HUES6 (cell line): Measurements from ENCODE around the gene NAT16.
"Not testable (repeated sequence)": the region's sequence is repeated elsewhere in the genome, so short reads cannot be mapped to it uniquely, and the experiment has no call there.

Experiments used
- H3K27ac ChIP-seq: 2 replicates; pipeline ENCODE4 v1.7.0; 2013; ENCODE audit warnings: low read depth, mild to moderate bottlenecking, low read length, inconsistent platforms
- H3K27me3 ChIP-seq: 2 replicates; pipeline ENCODE4 v1.6.1; 2013; ENCODE audit warnings: low read length; ENCODE audit not compliant: control insufficient read depth, insufficient read depth
- H3K36me3 ChIP-seq: 2 replicates; pipeline ENCODE4 v1.6.1; 2013; ENCODE audit warnings: low read length; ENCODE audit not compliant: control insufficient read depth, insufficient read depth
- H3K4me1 ChIP-seq: 2 replicates; pipeline ENCODE4 v1.6.1; 2013; ENCODE audit warnings: low read length; ENCODE audit not compliant: control insufficient read depth, insufficient read depth
- H3K4me3 ChIP-seq: 2 replicates; pipeline ENCODE4 v1.5.1; 2013; ENCODE audit warnings: low read depth, low read length
- H3K9ac ChIP-seq: one replicate; pipeline ENCODE4 v1.6.1; 2013; ENCODE audit warnings: mild to moderate bottlenecking, low read length
- H3K9me3 ChIP-seq: 2 replicates; pipeline ENCODE4 v1.6.1; 2013; ENCODE audit warnings: low read depth, low read length; ENCODE audit not compliant: control insufficient read depth, insufficient read depth

NAT16 gene

DNA sequence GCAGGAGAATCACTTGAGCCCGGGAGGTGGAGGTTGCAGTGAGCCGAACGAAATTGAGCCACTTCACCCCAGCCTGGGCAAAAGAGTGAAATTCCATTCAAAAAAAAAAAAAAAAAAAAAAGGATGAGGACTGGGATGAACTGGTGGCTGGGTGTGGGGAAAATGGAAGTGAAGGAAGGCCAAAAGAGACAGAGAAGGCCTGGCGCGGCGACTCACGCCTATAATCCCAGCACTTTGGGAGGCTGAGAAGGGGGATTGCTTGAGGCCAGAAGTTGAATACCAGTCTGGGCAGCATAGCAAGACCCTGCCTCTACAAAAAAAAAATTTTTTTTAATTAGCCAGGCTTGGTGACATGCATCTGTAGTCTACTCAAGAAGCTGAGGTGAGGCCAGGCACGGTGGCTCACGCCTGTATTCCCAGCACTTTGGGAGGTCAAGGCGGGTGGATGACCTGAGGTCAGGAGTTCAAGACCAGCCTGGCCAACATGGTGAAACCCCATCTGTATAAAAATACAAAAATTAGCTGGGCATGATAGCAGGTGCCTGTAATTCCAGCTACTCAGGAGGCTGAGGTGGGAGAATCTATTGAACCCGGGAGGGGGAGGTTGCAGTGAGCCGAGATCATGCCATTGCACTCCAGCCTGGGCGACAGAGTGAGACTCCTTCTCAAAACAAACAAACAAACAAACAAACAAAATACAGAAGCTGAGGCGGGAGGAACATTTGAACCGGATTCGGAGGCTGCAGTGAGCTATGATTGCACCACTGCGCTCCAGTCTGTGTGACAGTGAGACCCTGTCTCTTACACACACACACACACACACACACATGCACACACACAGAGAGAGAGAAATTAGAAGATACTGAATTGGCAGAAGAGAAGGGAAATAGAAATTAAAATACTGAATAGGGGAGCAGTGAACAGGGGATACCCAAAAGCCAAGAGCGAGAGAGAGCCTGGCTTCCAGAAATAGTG is 47.2 kb downstream of the NAT16 start:
- H3K9ac ChIP-seq, H3K27ac ChIP-seq, H3K4me3 ChIP-seq, H3K9me3 ChIP-seq, H3K27me3 ChIP-seq: not testable (repeated sequence)
- peaks cover 22% of the 10 kb centered on the region; the same call in 1 of the 2 replicates for H3K36me3 ChIP-seq
- peaks cover 25% of the 10 kb centered on the region for H3K4me1 ChIP-seq

DNA sequence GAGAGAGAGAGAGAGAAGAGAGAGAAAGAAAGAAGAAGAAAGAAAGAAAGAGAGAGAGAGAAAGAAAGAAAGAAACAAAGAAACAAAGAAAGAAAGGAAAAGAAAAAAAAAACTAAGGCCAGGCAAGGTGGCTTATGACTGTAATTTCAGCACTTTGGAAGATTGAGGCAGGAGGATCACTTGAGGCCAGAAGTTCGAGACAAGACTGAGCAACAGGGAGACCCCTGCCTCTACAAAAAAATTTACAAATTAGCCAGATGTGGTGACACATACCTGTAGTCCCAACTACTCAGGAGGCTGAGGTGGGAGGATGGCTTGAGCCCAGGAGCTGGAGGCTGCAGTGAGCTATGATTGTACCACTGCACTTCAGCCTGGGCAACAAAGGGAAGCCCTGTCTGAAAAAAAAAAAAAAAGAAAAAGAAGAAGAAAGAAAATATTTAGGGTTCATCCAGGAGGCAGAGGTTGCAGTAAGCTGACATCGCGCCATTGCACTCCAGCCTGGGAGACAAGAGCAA is 50.4 kb downstream of the NAT16 start:
- H3K27ac ChIP-seq = no peak overlapping the region
- H3K27me3 ChIP-seq = no peaks in the 10 kb centered on the region
- H3K4me1 ChIP-seq = peaks cover 38% of the 10 kb centered on the region
- peaks cover 2% of the 10 kb centered on the region for H3K9me3 ChIP-seq
- H3K4me3 ChIP-seq = no peak overlapping the region
- no peak overlapping the region for H3K9ac ChIP-seq
- peaks cover 19% of the 10 kb centered on the region; the same call in 1 of the 2 replicates for H3K36me3 ChIP-seq

- peak overlapping the region; percentile 16; the same call in 1 of the 2 replicates for H3K4me3 ChIP-seq
- H3K9ac ChIP-seq = peak overlapping the region; percentile 32
- peaks cover 28% of the 10 kb centered on the region for H3K4me1 ChIP-seq
- no peaks in the 10 kb centered on the region for H3K27me3 ChIP-seq
- H3K9me3 ChIP-seq = peaks cover 2% of the 10 kb centered on the region
- no peak overlapping the region for H3K27ac ChIP-seq
- peaks cover 14% of the 10 kb centered on the region; the same call in 1 of the 2 replicates for H3K36me3 ChIP-seq
Observed at GRCh38 chr7:101128040-101128834, 51.9 kb downstream of the NAT16 start.

DNA sequence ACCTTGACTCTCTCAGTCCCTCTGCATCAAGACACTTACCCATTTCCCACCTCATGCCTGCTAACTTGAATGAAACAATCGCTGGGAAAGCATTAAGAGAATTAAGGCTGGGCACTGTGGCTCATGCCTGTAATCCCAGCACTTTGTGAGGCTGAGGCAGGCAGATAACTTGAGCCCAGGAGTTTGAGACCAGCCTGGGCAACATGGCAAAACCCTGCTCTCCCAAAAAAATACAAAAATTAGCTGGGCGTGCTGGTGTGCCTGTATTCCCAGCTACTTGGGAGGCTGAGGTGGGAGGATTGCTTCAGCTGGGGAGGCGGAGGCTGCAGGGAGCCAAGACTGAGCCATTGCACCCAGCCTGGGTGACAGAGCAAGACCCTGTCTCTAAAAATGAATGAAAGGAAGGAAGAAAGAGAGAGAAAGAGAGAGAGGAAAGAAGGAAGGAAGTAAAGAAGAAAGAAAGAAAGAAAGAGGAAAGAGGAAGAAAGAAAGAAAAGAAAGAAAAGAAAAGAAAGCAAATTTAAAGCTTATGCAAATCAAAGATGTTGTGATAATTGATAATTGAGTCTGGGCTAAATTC is 52.5 kb downstream of the NAT16 start:
- peaks cover 2% of the 10 kb centered on the region for H3K9me3 ChIP-seq
- peaks cover 33% of the 10 kb centered on the region for H3K4me1 ChIP-seq
- peaks cover 14% of the 10 kb centered on the region; the same call in 1 of the 2 replicates for H3K36me3 ChIP-seq
- peak overlapping the region; percentile 50 for H3K9ac ChIP-seq
- H3K4me3 ChIP-seq = peak overlapping the region; percentile 37
- no peaks in the 10 kb centered on the region for H3K27me3 ChIP-seq
- no peak overlapping the region for H3K27ac ChIP-seq

GRCh38 chr7:101126651-101127459 is 53.2 kb downstream of the NAT16 start, which contains the start of gene SERPINE1:
TSS of gene SERPINE1 (plus strand) at chr7:101127104. CDS start at chr7:101128394, 1,290 bp downstream.
- Histone ChIP-seq H3K27ac (no peak within 1 kb of the TSS), H3K9me3 (peaks cover 2% of the 10 kb centered on the region), H3K36me3 (peaks cover 10% of the 10 kb centered on the region; the same call in 1 of the 2 replicates), H3K4me1 (peaks cover 40% of the 10 kb centered on the region), H3K4me3 (peak within 1 kb of the TSS; percentile 37), H3K27me3 (no peaks in the 10 kb centered on the region), H3K9ac (peak within 1 kb of the TSS; percentile 50)

DNA sequence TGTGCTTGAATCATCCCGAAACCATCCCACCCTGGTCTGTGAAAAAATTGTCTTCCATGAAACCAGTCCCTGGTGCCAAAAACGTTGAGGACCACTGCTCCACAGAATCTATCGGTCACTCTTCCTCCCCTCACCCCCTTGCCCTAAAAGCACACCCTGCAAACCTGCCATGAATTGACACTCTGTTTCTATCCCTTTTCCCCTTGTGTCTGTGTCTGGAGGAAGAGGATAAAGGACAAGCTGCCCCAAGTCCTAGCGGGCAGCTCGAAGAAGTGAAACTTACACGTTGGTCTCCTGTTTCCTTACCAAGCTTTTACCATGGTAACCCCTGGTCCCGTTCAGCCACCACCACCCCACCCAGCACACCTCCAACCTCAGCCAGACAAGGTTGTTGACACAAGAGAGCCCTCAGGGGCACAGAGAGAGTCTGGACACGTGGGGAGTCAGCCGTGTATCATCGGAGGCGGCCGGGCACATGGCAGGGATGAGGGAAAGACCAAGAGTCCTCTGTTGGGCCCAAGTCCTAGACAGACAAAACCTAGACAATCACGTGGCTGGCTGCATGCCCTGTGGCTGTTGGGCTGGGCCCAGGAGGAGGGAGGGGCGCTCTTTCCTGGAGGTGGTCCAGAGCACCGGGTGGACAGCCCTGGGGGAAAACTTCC is 54.0 kb downstream of the NAT16 start:
- Histone ChIP-seq H3K4me3 (no peak overlapping the region; the same call in 1 of the 2 replicates), H3K27ac (no peak overlapping the region), H3K27me3 (no peaks in the 10 kb centered on the region), H3K9ac (peak overlapping the region; percentile 13), H3K4me1 (peaks cover 42% of the 10 kb centered on the region), H3K36me3 (peaks cover 10% of the 10 kb centered on the region; the same call in 1 of the 2 replicates), H3K9me3 (peaks cover 2% of the 10 kb centered on the region)

DNA sequence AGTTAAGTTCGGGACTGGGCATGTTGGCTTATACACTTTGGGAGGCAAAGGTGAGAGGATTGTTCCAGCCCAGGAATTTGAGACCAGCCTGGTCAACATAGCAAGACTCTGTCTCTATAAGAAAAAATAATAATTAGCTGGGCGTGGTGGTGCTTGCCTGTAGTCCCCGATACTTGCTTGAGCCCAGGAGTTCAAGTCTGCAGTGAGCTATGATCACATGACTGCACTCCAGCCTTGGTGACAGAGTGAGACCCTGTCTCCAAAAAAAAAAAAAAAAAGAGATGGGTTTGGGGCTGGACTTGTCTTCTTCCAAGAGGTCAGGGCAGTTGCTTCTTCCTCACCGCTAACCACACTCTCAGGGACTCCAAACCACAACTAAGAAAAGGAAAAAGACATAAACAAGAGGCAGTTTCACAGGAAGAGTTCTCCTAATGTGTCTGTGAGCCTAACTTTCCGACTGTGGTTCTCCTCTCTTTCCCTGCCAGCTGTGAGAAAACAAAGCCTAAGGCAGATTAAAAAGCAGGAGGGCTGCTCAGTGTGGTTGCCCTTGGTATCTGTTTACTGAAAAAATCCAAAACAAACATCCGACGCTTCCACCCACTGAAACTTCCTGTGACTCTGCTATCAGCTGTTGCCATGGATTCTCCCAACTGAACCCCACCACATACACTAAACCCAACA is 55.6 kb downstream of the NAT16 start:
- Histone ChIP-seq H3K4me3 (no peak overlapping the region), H3K9ac (no peak overlapping the region), H3K4me1 (peaks cover 47% of the 10 kb centered on the region), H3K9me3 (peaks cover 2% of the 10 kb centered on the region), H3K36me3 (peaks cover 4% of the 10 kb centered on the region; the same call in 1 of the 2 replicates), H3K27ac (no peak overlapping the region), H3K27me3 (no peaks in the 10 kb centered on the region)

DNA sequence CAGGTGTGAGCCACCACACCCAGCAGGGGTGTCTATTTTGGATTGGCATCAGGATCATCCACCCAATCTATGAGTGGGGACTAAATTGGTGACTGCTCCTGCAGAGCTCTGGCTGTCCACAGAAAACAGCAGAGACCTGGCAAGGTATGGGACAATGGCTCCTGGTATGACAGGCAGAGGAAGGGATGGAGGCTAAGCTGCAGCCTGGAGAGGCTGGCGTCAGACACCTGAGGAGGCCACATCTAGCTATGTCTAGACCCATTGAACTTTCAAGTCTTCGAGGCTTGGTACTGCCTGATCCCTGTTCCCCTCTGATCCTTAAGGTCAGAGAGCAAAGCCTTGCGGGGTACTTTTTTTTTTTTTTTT is 56.4 kb downstream of the NAT16 start:
- Histone ChIP-seq H3K9ac (no peak overlapping the region), H3K27me3 (no peaks in the 10 kb centered on the region), H3K4me1 (peaks cover 47% of the 10 kb centered on the region), H3K36me3 (peaks cover 4% of the 10 kb centered on the region; the same call in 1 of the 2 replicates), H3K27ac (no peak overlapping the region), H3K9me3 (peaks cover 2% of the 10 kb centered on the region), H3K4me3 (no peak overlapping the region)

- peak overlapping the region; percentile 79; the same call in 1 of the 2 replicates for H3K27ac ChIP-seq
Observed at GRCh38 chr7:101122933-101123702, 57.0 kb downstream of the NAT16 start.

More at GRCh38 chr7:101122933-101123702, 57.0 kb downstream of the NAT16 start:
- H3K27me3 ChIP-seq = no peaks in the 10 kb centered on the region
- H3K4me3 ChIP-seq = no peak overlapping the region
- H3K36me3 ChIP-seq = peaks cover under 1% of the 10 kb centered on the region; the same call in 1 of the 2 replicates
- H3K9ac ChIP-seq = peak overlapping the region; percentile 74
- H3K9me3 ChIP-seq = peaks cover 2% of the 10 kb centered on the region
- peaks cover 43% of the 10 kb centered on the region for H3K4me1 ChIP-seq
